SK-MEL-5 (cell line): ENCODE results near the gene C1QTNF12. TPM values are rescaled to one million over a fixed set of nuclear protein-coding genes. Genes with fewer than 3 reads are reported as not detected.
"Not testable (repeated sequence)": the region's sequence is repeated elsewhere in the genome, so short reads cannot be mapped to it uniquely, and the experiment has no call there.

ENCODE experiments used
- DNase-seq: peaks from one replicate; pipeline ENCODE4 v3.0.0-alpha.2; 2016; ENCODE audit warnings: low read depth, low spot score
- in situ Hi-C: cut with HindIII; loops from 2 replicates; pipeline ENCODE4 v1.10.0; 2016; ENCODE audit warnings: low sequenced_read_pairs, high pct_unique_total_duplicates, low pct_unique_long_range_greater_than_20kb
- total RNA-seq: library from RNA; depleted of rRNA; stranded (reverse); fragments of >200 nt; shearing (Covaris generic); gene quantifications from 2 replicates; pipeline ENCODE4 v1.2.3, GENCODE V29; 2014

C1QTNF12 gene
- total RNA-seq, 1 experiment from 2014 or later = not detected

- DNase-seq, in situ Hi-C loops: not testable (repeated sequence)
Observed at GRCh38 chr1:1248009-1248913, 1.7 kb upstream of the C1QTNF12 start.

- in situ Hi-C loops = no loop called here
- DNase-seq = no peak
Observed at GRCh38 chr1:1247341-1247913, 905 bp upstream of the C1QTNF12 start.

- DNase-seq = no peak
- in situ Hi-C loops = no loop called here
Observed at GRCh38 chr1:1245817-1246576, 525 bp downstream of the C1QTNF12 start.

- in situ Hi-C loops = no loop called here
- DNase-seq = no peak
Observed at GRCh38 chr1:1245178-1245816, 1.2 kb downstream of the C1QTNF12 start.

GRCh38 chr1:1244192-1244811, 2.2 kb downstream of the C1QTNF12 start:
- no peak for DNase-seq
- in situ Hi-C loops = no loop called here

GRCh38 chr1:1243807-1244191, 2.7 kb downstream of the C1QTNF12 start:
- in situ Hi-C loops = no loop called here
- DNase-seq = no peak

GRCh38 chr1:1243266-1243660, 3.3 kb downstream of the C1QTNF12 start:
- in situ Hi-C loops = no loop called here
- DNase-seq = no peak

- no peak for DNase-seq
- in situ Hi-C loops = no loop called here
Observed at GRCh38 chr1:1242461-1243265, 3.9 kb downstream of the C1QTNF12 start.

- no peak for DNase-seq
- in situ Hi-C loops = no loop called here
Observed at GRCh38 chr1:1241588-1242219, 4.8 kb downstream of the C1QTNF12 start.

GRCh38 chr1:1240822-1241587, 5.5 kb downstream of the C1QTNF12 start:
- no peak for DNase-seq
- in situ Hi-C loops = no loop called here

- no peak for DNase-seq
- in situ Hi-C loops = no loop called here
Observed at GRCh38 chr1:1240348-1240732, 6.2 kb downstream of the C1QTNF12 start.

- no peak for DNase-seq
- in situ Hi-C loops = no loop called here
Observed at GRCh38 chr1:1239614-1240347, 6.7 kb downstream of the C1QTNF12 start.

GRCh38 chr1:1239227-1239613, 7.3 kb downstream of the C1QTNF12 start:
- DNase-seq = no peak
- in situ Hi-C loops = no loop called here

GRCh38 chr1:1238702-1239178, 7.8 kb downstream of the C1QTNF12 start:
- in situ Hi-C loops = no loop called here
- DNase-seq = no peak
